ENCODE data around the gene RHO.
"Not testable (repeated sequence)": the region's sequence is repeated elsewhere in the genome, so short reads cannot be mapped to it uniquely, and the experiment has no call there.

Gene RHO

GRCh38 chr3:129486664-129487035 is 41.8 kb upstream of the RHO start:
- Histone ChIP-seq H3K4me2 (ENCODE audit: low read depth, low read length, poor library complexity, severe bottlenecking) (no peak overlapping the region), H3K4me3 (ENCODE audit: low read length, poor library complexity, severe bottlenecking) (no peak overlapping the region)
- TF ChIP-seq CTCF (conservative IDR thresholded peaks at IDR 0.05; ENCODE audit: low read length) (no peak), EZH2phosphoT487 (IDR thresholded peaks at IDR 0.05; ENCODE audit: borderline replicate concordance) (no peak)

GRCh38 chr3:129487183-129487867 is 41.1 kb upstream of the RHO start:
- Histone ChIP-seq H3K4me2 (ENCODE audit: low read depth, low read length, poor library complexity, severe bottlenecking) (no peak overlapping the region), H3K9me2 (replicated peaks; ENCODE audit: low read depth, low read length) (no peaks in the 10 kb centered on the region), H3K9ac (ENCODE audit: low read depth, low read length, poor library complexity, severe bottlenecking) (no peak overlapping the region), H3K4me1 (ENCODE audit: insufficient read depth, low read length, poor library complexity, severe bottlenecking) (no peaks in the 10 kb centered on the region), H3K79me2 (ENCODE audit: insufficient read depth, low read length) (no peaks in the 10 kb centered on the region), H2AFZ (ENCODE audit: low read length) (no peak overlapping the region), H3K9me3 (ENCODE audit: insufficient read depth, low read depth, low read length) (no peaks in the 10 kb centered on the region), H4K20me1 (ENCODE audit: insufficient read depth, low read length, poor library complexity, severe bottlenecking) (no peaks in the 10 kb centered on the region), H3K27me3 (ENCODE audit: insufficient read depth, low read length, poor library complexity, severe bottlenecking) (no peaks in the 10 kb centered on the region), H3K36me3 (ENCODE audit: insufficient read depth, low read length) (peaks cover 7% of the 10 kb centered on the region; the same call in 1 of the 2 replicates), H3F3A (ENCODE audit: low read depth) (no peaks in the 10 kb centered on the region), H3K4me3 (ENCODE audit: low read length, poor library complexity, severe bottlenecking) (no peak overlapping the region)
- TF ChIP-seq CTCF (conservative IDR thresholded peaks at IDR 0.05; ENCODE audit: low read length) (no peak), EZH2phosphoT487 (IDR thresholded peaks at IDR 0.05; ENCODE audit: borderline replicate concordance) (no peak)

More at GRCh38 chr3:129486664-129487035, 41.8 kb upstream of the RHO start:
- no peaks in the 10 kb centered on the region for H3F3A ChIP-seq (ENCODE audit: low read depth)
- no peaks in the 10 kb centered on the region for H3K9me3 ChIP-seq (ENCODE audit: insufficient read depth, low read depth, low read length)
- H2AFZ ChIP-seq (ENCODE audit: low read length), result no peak overlapping the region
- no peaks in the 10 kb centered on the region for H3K4me1 ChIP-seq (ENCODE audit: insufficient read depth, low read length, poor library complexity, severe bottlenecking)
- H3K9me2 ChIP-seq (replicated peaks; ENCODE audit: low read depth, low read length), result no peaks in the 10 kb centered on the region
- no peak overlapping the region for H3K9ac ChIP-seq (ENCODE audit: low read depth, low read length, poor library complexity, severe bottlenecking)
- no peaks in the 10 kb centered on the region for H4K20me1 ChIP-seq (ENCODE audit: insufficient read depth, low read length, poor library complexity, severe bottlenecking)
- H3K36me3 ChIP-seq (ENCODE audit: insufficient read depth, low read length), result peaks cover 11% of the 10 kb centered on the region; the same call in 1 of the 2 replicates
- H3K79me2 ChIP-seq (ENCODE audit: insufficient read depth, low read length), result no peaks in the 10 kb centered on the region
- H3K27me3 ChIP-seq (ENCODE audit: insufficient read depth, low read length, poor library complexity, severe bottlenecking), result no peaks in the 10 kb centered on the region

GRCh38 chr3:129487868-129488335 is 40.5 kb upstream of the RHO start:
- not testable (repeated sequence) for H3F3A ChIP-seq (ENCODE audit: low read depth); H3K36me3 ChIP-seq (ENCODE audit: insufficient read depth, low read length); H3K79me2 ChIP-seq (ENCODE audit: insufficient read depth, low read length); H4K20me1 ChIP-seq (ENCODE audit: insufficient read depth, low read length, poor library complexity, severe bottlenecking); H3K4me3 ChIP-seq (ENCODE audit: low read length, poor library complexity, severe bottlenecking); H3K9me3 ChIP-seq (ENCODE audit: insufficient read depth, low read depth, low read length); H3K4me1 ChIP-seq (ENCODE audit: insufficient read depth, low read length, poor library complexity, severe bottlenecking); H3K9me2 ChIP-seq (replicated peaks; ENCODE audit: low read depth, low read length); H2AFZ ChIP-seq (ENCODE audit: low read length); H3K9ac ChIP-seq (ENCODE audit: low read depth, low read length, poor library complexity, severe bottlenecking); H3K27me3 ChIP-seq (ENCODE audit: insufficient read depth, low read length, poor library complexity, severe bottlenecking); H3K4me2 ChIP-seq (ENCODE audit: low read depth, low read length, poor library complexity, severe bottlenecking)

- H3F3A ChIP-seq (ENCODE audit: low read depth); H4K20me1 ChIP-seq (ENCODE audit: insufficient read depth, low read length, poor library complexity, severe bottlenecking); H3K4me2 ChIP-seq (ENCODE audit: low read depth, low read length, poor library complexity, severe bottlenecking); H3K9me2 ChIP-seq (replicated peaks; ENCODE audit: low read depth, low read length); H3K4me1 ChIP-seq (ENCODE audit: insufficient read depth, low read length, poor library complexity, severe bottlenecking); H3K4me3 ChIP-seq (ENCODE audit: low read length, poor library complexity, severe bottlenecking); H3K27me3 ChIP-seq (ENCODE audit: insufficient read depth, low read length, poor library complexity, severe bottlenecking); H3K9me3 ChIP-seq (ENCODE audit: insufficient read depth, low read depth, low read length); H2AFZ ChIP-seq (ENCODE audit: low read length); H3K36me3 ChIP-seq (ENCODE audit: insufficient read depth, low read length); H3K9ac ChIP-seq (ENCODE audit: low read depth, low read length, poor library complexity, severe bottlenecking); H3K79me2 ChIP-seq (ENCODE audit: insufficient read depth, low read length): not testable (repeated sequence)
These were observed 39.2 kb upstream of the RHO start for GRCh38 chr3:129489258-129489657.
